Daoy (cell line): ENCODE measurements around the gene GPSM3. TPM values are rescaled to one million over a fixed set of nuclear protein-coding genes. Genes with fewer than 3 reads are reported as not detected.
"Not testable (repeated sequence)": the region's sequence is repeated elsewhere in the genome, so short reads cannot be mapped to it uniquely, and the experiment has no call there.

Source experiments
- DNase-seq: peaks from one replicate; pipeline ENCODE4 v3.0.0-alpha.2; 2015; ENCODE audit warnings: low read depth
- total RNA-seq: library from RNA; depleted of rRNA; stranded (reverse); fragments of >200 nt; shearing (Covaris generic); gene quantifications from 2 replicates; pipeline ENCODE4 v1.2.3, GENCODE V29; 2014; rRNA removed

GPSM3 gene
- total RNA-seq, 1 experiment from 2014 or later: 6.6 TPM

- no peak for DNase-seq
Observed at GRCh38 chr6:32151181-32151862, 41.1 kb downstream of the GPSM3 start.

GRCh38 chr6:32149932-32150870, 42.2 kb downstream of the GPSM3 start:
- no peak for DNase-seq

- DNase-seq: no peak
Observed at GRCh38 chr6:32149092-32149755, 43.2 kb downstream of the GPSM3 start.

DNA sequence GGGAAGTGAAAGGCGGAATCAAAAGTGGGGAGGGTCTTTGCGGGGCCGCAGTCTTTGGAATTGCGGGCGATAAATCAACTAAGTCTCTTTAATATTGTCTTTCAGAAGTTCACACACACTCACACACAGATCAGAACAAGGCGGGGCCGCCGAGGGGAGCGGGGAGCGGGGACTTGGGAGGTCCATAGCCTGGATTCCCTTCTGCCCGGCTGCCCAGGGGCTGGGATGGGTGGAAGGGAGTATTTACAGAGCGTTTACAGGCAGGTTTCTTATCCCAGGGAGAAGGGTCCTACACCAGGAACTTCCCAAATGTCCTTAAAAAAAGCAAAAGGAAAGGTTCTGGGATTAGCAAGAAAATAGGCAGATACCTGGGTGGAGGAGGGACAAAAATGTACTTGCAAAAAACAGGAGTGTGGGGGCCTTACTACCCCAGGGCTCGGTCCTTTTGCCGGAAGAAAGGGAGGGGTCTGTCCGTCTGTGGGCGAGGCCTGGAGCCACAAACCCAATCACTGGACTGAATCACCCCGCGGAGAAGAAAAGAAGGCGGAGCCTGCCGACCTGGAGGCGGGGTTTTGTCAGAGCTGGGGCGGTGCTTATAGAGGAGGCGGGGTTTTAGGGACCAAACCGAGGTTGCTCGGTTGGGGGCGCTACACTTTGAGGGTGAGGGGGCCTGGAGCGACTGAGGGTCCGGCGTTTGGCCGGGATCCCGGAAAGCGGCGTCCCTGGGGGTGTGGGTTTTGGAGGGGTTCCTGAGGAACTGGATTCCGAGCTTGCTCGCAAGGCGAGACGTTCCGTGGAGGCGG, 44.0 kb downstream of the GPSM3 start:
- DNase-seq: no peak

DNA sequence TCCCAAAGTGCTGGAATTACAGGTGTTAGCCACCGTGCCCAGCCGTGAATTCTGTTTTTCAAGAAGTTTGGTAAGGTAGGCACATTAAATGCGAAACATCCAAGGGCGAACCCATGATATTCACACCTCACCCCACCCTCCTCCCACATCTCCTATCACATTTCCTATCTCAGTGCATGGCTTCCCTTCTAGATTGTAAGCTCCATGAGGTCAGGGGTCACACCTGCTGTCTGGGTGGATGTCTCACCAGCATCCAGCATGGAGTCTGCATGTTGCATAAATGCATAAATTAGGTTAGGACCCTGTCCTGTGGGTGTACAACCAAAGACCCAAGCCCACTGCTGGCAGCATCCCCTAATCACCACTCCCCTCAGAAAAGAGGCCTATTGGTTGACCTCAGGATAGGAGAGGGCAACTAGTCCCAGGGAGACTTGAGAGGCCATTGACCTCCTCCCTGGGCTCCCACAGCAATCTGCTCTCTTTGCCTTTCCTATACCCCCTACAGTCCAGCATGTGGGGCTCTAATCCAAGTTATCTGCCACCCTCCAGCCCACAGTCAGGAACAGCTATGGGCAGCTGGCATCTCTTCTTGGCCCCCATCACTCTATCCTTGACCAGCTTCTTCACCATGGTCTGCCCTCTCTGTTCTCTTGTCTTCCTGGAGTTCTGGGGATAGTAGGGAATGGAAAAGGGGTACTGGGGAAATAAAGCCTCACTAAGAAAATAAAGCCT, 44.9 kb downstream of the GPSM3 start:
- no peak for DNase-seq

DNA sequence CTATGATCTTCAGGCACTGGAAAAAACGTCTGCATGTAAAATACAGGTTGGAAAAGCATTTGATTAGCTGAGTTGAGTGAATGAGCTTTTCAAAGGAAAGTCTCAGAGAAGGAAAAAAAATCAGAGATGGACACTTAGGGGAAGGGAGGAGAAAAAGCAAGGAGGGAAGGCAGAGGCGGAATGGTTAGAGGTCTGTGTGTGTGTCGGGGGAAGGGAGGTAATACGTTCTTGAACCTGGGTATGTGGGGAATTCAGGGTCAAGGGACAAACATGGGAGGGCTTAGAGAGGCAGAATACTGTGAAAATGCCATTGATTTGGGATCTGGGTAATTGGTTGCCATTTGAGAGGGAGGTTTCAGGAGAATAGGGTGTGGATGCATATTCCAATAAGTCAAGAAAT, 45.8 kb downstream of the GPSM3 start:
- no peak for DNase-seq

DNA sequence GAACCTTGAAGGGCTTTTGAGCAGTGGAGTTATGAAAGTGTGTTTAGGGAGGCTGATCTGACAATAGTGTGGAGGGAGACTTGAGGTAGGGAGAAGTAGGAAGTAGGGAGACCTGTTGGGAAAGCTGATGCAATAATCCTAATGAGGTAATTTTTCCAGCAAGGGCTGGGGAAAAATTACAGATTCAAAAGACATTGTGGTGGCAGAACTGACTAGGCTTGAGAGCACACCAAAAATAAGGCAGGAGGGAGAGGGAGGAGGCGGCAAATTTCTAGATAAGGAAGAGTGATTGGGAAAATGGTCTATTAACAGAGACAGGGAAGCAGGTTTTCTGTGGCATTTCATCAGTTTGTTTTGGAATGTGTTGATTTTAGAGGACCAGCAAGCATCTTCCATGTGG, 46.2 kb downstream of the GPSM3 start:
- no peak for DNase-seq

DNA sequence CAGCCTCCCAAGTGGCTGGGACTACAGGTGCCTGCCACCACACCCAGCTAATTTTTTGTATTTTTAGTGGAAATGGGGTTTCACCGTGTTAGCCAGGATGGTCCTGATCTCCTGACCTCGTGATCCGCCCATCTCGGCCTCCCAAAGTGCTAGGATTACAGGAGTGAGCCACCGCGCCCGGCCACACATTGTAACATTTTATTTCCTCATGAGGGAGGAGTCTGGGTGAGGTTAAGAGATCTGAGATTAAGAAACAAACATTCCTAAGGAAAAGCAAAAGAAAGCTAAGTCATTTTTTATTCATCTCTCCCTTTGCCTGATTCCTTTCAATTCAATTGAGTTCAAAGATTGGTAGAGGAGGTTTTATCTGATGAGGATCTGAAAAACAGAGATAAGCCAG, 48.2 kb downstream of the GPSM3 start:
- not testable (repeated sequence) for DNase-seq

Other genes starting within 250 kb of the GPSM3 start
- 0.18 and 0.86 TPM in 2 replicates for gene CFB, start 246.5 kb downstream of the GPSM3 start, total RNA-seq
- gene NELFE, start 233.7 kb downstream of the GPSM3 start, total RNA-seq: 180 and 195 TPM in 2 replicates
- gene SKIC2, start 233.5 kb downstream of the GPSM3 start, total RNA-seq: 59.7 and 62.5 TPM in 2 replicates
- 24.3 and 26.0 TPM in 2 replicates for gene DXO, start 220.5 kb downstream of the GPSM3 start, total RNA-seq
- 0.27 and 3.2 TPM in 2 replicates for gene C4A, start 210.6 kb downstream of the GPSM3 start, total RNA-seq
- gene C4B, start 177.8 kb downstream of the GPSM3 start, total RNA-seq: 0.30 and 3.7 TPM in 2 replicates
- not detected in 2 replicates for gene CYP21A2, start 154.2 kb downstream of the GPSM3 start, total RNA-seq
- 0.11 and 0.24 TPM in 2 replicates for gene TNXB, start 83.3 kb downstream of the GPSM3 start, total RNA-seq
- gene ATF6B, start 64.4 kb downstream of the GPSM3 start, total RNA-seq: 16.6 and 17.7 TPM in 2 replicates
- gene FKBPL, start 62.4 kb downstream of the GPSM3 start, total RNA-seq: 12.7 and 20.2 TPM in 2 replicates
- not detected in 2 replicates for gene PRRT1, start 40.7 kb downstream of the GPSM3 start, total RNA-seq
- 29.4 and 145 TPM in 2 replicates for gene PPT2, start 38.5 kb downstream of the GPSM3 start, total RNA-seq
- gene EGFL8, start 28.0 kb downstream of the GPSM3 start, total RNA-seq: 0.21 and 2.2 TPM in 2 replicates
- 37.4 and 42.6 TPM in 2 replicates for gene AGPAT1, start 16.6 kb downstream of the GPSM3 start, total RNA-seq
- gene RNF5, start 14.2 kb downstream of the GPSM3 start, total RNA-seq: 70.4 and 80.2 TPM in 2 replicates
- gene AGER, start 8.4 kb downstream of the GPSM3 start, total RNA-seq: 0.60 and 1.1 TPM in 2 replicates
- 31.7 and 45.4 TPM in 2 replicates for gene PBX2, start 2.4 kb downstream of the GPSM3 start, total RNA-seq
- gene NOTCH4, start 31.4 kb upstream of the GPSM3 start, total RNA-seq: 2.3 and 3.2 TPM in 2 replicates
- gene TSBP1, start 179.3 kb upstream of the GPSM3 start, total RNA-seq: not detected in 2 replicates
- gene BTNL2, start 214.5 kb upstream of the GPSM3 start, total RNA-seq: not detected in 2 replicates
- gene HLA-DRA, start 247.2 kb upstream of the GPSM3 start, total RNA-seq: 0.46 and 2.2 TPM in 2 replicates